ENCODE measurements around the gene HOXA5. TPM values are rescaled to one million over a fixed set of nuclear protein-coding genes. Genes with fewer than 3 reads are reported as not detected.

HOXA5 gene
- total RNA-seq, 4 donors from 2014 or later, result 10.7 to 61.0 (median 18.9) TPM

GRCh38 chr7:27130540-27131389, 12.7 kb downstream of the HOXA5 start, which contains the start of gene HOXA4:
TSS of gene HOXA4 (minus strand) at chr7:27130757. CDS start at chr7:27130733, 24 bp downstream.
- no peaks in the 10 kb centered on the region for H3K27me3 ChIP-seq
- no peaks in the 10 kb centered on the region for H3K36me3 ChIP-seq
- H3K4me1 ChIP-seq, result peaks cover 0 to 3% of the 10 kb centered on the region in 2 donors
- intact Hi-C loops (cut with DNase I; ENCODE audit: low total_unique reads), result no loop called here
- peak within 1 kb of the TSS; percentile 62 to 64 for H3K4me3 ChIP-seq
- TF ChIP-seq CTCF (IDR thresholded peaks at IDR 0.05) (no peak), POLR2A (IDR thresholded peaks at IDR 0.05) (peak; percentile 37 to 60)
- H3K9me3 ChIP-seq, result no peaks in the 10 kb centered on the region
- H3K27ac ChIP-seq, result peak within 1 kb of the TSS; percentile 82
- peak; percentile 90 to 92 for DNase-seq

- Histone ChIP-seq H3K4me3 (peak overlapping the region; percentile 62 to 64), H3K27ac (peak overlapping the region; percentile 76 to 77), H3K27me3 (no peaks in the 10 kb centered on the region), H3K9me3 (no peaks in the 10 kb centered on the region), H3K36me3 (no peaks in the 10 kb centered on the region), H3K4me1 (peaks cover 0 to 3% of the 10 kb centered on the region in 2 donors)
- TF ChIP-seq CTCF (IDR thresholded peaks at IDR 0.05), result peak in 2 of 4 experiments; percentile 6 to 34
- peak in 1 of 2 donors; percentile 6 for TF ChIP-seq POLR2A (IDR thresholded peaks at IDR 0.05)
- intact Hi-C loops (cut with DNase I; ENCODE audit: low total_unique reads), result no loop called here
- DNase-seq, result peak in 1 of 2 donors; percentile 35
These were observed 13.5 kb downstream of the HOXA5 start for GRCh38 chr7:27129729-27130539.

- H3K27me3 ChIP-seq, result no peaks in the 10 kb centered on the region
- intact Hi-C loops (cut with DNase I; ENCODE audit: low total_unique reads), result no loop called here
- TF ChIP-seq CTCF (IDR thresholded peaks at IDR 0.05), result no peak
- TF ChIP-seq POLR2A (IDR thresholded peaks at IDR 0.05), result no peak
- no peaks in the 10 kb centered on the region for H3K9me3 ChIP-seq
- peak overlapping the region in 1 of 2 donors; percentile 64 for H3K4me3 ChIP-seq
- no peak for DNase-seq
- H3K27ac ChIP-seq, result peak overlapping the region in 1 of 2 donors; percentile 18
- no peaks in the 10 kb centered on the region for H3K36me3 ChIP-seq
- peaks cover 0 to under 1% of the 10 kb centered on the region in 2 donors for H3K4me1 ChIP-seq
These were observed 14.4 kb downstream of the HOXA5 start for GRCh38 chr7:27128776-27129728.

- TF ChIP-seq CTCF (IDR thresholded peaks at IDR 0.05), result no peak
- no peak overlapping the region for H3K4me3 ChIP-seq
- intact Hi-C loops (cut with DNase I; ENCODE audit: low total_unique reads), result no loop called here
- H3K4me1 ChIP-seq, result no peaks in the 10 kb centered on the region
- no peaks in the 10 kb centered on the region for H3K36me3 ChIP-seq
- no peaks in the 10 kb centered on the region for H3K27me3 ChIP-seq
- H3K9me3 ChIP-seq, result no peaks in the 10 kb centered on the region
- DNase-seq, result no peak
- no peak overlapping the region for H3K27ac ChIP-seq
These were observed 15.4 kb downstream of the HOXA5 start for GRCh38 chr7:27128034-27128433.
